Measurements from ENCODE around the gene FNDC3B. TPM values are rescaled to one million over a fixed set of nuclear protein-coding genes. Genes with fewer than 3 reads are reported as not detected.

Gene FNDC3B
- total and polyA plus RNA-seq, 2 of the 8 experiments (the other 6 are each of a cell fraction or from before 2014, with no cell fraction given): 14.1 to 44.4 TPM

- no peak overlapping the region for H3K4me2 ChIP-seq (ENCODE audit: insufficient read depth in 1 of 2, low read depth in 2 of 2, low read length in 2 of 2)
- no peak overlapping the region for H2BK20ac ChIP-seq (ENCODE audit: low read length)
- no peaks in the 10 kb centered on the region for H3K79me2 ChIP-seq (ENCODE audit: control insufficient read depth in 1 of 2, insufficient read depth in 2 of 2, low read length in 2 of 2)
- no peak overlapping the region for H3K23ac ChIP-seq (ENCODE audit: insufficient read length)
- POLR2A ChIA-PET (ENCODE audit: partially characterized antibody): no interaction called here
- no peak overlapping the region for H2BK120ac ChIP-seq (replicated peaks; ENCODE audit: low read depth, low read length)
- CTCF ChIA-PET (ENCODE audit: partially characterized antibody): interaction anchor here (0.5 to 2.0 kb wide), 8 partner anchors 10 to 387 kb away, joined by 3 to 9 read pairs (median 4); no protein-coding TSS in a partner anchor
- no peaks in the 10 kb centered on the region for H4K20me1 ChIP-seq (replicated peaks in 1 of 2; ENCODE audit: control insufficient read depth in 1 of 2, insufficient read depth in 2 of 2, low read length in 2 of 2)
- no peak overlapping the region for H2BK12ac ChIP-seq (ENCODE audit: low read depth, low read length)
- H3K27ac ChIP-seq (ENCODE audit: low read depth, low read length): no peak overlapping the region
- H2AK5ac ChIP-seq (ENCODE audit: low read depth, low read length): no peak overlapping the region
- no peak overlapping the region for H3K4me3 ChIP-seq (ENCODE audit: extremely low read depth in 1 of 4, insufficient read depth in 2 of 4, low read depth in 3 of 4, low read length in 4 of 4)
- H4K91ac ChIP-seq (replicated peaks; ENCODE audit: insufficient read length, low read length): no peak overlapping the region
- no peak overlapping the region for H3K9ac ChIP-seq (replicated peaks in 1 of 4; ENCODE audit: extremely low read depth in 1 of 4, low read depth in 3 of 4, low read length in 3 of 4)
- H3K4me1 ChIP-seq (replicated peaks in 1 of 4; ENCODE audit: control insufficient read depth in 3 of 4, insufficient read depth in 4 of 4, low read length in 3 of 4): no peaks in the 10 kb centered on the region
- H3K18ac ChIP-seq (ENCODE audit: extremely low read depth, low read length): no peak overlapping the region
- H3K36me3 ChIP-seq (ENCODE audit: control insufficient read depth in 2 of 4, insufficient read depth in 4 of 4, low read length in 3 of 4): 0 out of 8 replicates have a peak, but pooled peaks cover 0 to 2% (median 0%) of the 10 kb centered on the region in 4 experiments
- no peaks in the 10 kb centered on the region for H3K23me2 ChIP-seq (ENCODE audit: low read depth, low read length)
- H2AFZ ChIP-seq (ENCODE audit: low read length): no peak overlapping the region
- no peak overlapping the region for H4K8ac ChIP-seq (ENCODE audit: extremely low read depth, insufficient read depth, low read length)
- no peak overlapping the region for H2BK15ac ChIP-seq (ENCODE audit: low read length)
- no peak for FAIRE-seq
- 85% methylated on average over 8 of the region's 8 CpGs; no CpG with 5 or more reads in 1 of the 2 experiments for WGBS, 2 experiments (ENCODE audit: extremely low coverage in 1 of 2, insufficient coverage in 1 of 2, insufficient read length in 1 of 2, insufficient replicate concordance in 2 of 2, low coverage in 1 of 2, low lambda C conversion rate in 2 of 2, missing lambda C conversion rate in 1 of 2)
- H3K4ac ChIP-seq (replicated peaks; ENCODE audit: insufficient read length, low read depth, low read length): no peak overlapping the region
- no peak for DNase-seq (ENCODE audit: low read depth in 1 of 2, low spot score in 2 of 2)
- no peaks in the 10 kb centered on the region for H3K27me3 ChIP-seq (replicated peaks in 1 of 4; ENCODE audit: control insufficient read depth in 3 of 4, extremely low read depth in 1 of 4, insufficient read depth in 3 of 4, low read length in 3 of 4)
- no peaks in the 10 kb centered on the region; the same call in 1 of the 2 replicates for H3K79me1 ChIP-seq (ENCODE audit: low read depth, low read length)
- no peak overlapping the region for H2BK5ac ChIP-seq (ENCODE audit: low read depth, low read length)
- H3K56ac ChIP-seq (replicated peaks; ENCODE audit: insufficient read length, low read depth, low read length): no peak overlapping the region
- no peaks in the 10 kb centered on the region for H3K9me3 ChIP-seq (ENCODE audit: insufficient read depth in 2 of 2, low read depth in 1 of 2, low read length in 1 of 2)
- H4K5ac ChIP-seq (ENCODE audit: insufficient read length, low read depth, low read length): no peak overlapping the region
- no peak overlapping the region for H3K14ac ChIP-seq (ENCODE audit: insufficient read length)
- TF ChIP-seq CTBP2 (IDR thresholded peaks at IDR 0.05; ENCODE audit: borderline replicate concordance, insufficient read depth, insufficient read length, low read length) (no peak), YY1 (IDR thresholded peaks at IDR 0.05; ENCODE audit: low read depth, low read length) (no peak), CHD2 (IDR thresholded peaks at IDR 0.05; ENCODE audit: low read length) (no peak), HDAC6 (IDR thresholded peaks at IDR 0.05; ENCODE audit: low read depth, low read length) (no peak), RNF2 (IDR thresholded peaks at IDR 0.05; ENCODE audit: borderline replicate concordance, low read depth, low read length, missing control alignments, poor library complexity, severe bottlenecking) (no peak), CREB1 (IDR thresholded peaks at IDR 0.05) (no peak), EGR1 (IDR thresholded peaks at IDR 0.05; ENCODE audit: borderline replicate concordance, low read depth, low read length) (no peak), POLR2AphosphoS5 (IDR thresholded peaks at IDR 0.05; ENCODE audit: low read depth, low read length) (no peak), KDM4A (IDR thresholded peaks at IDR 0.05; ENCODE audit: low read depth, low read length, severe bottlenecking) (no peak), HDAC2 (IDR thresholded peaks at IDR 0.05; ENCODE audit: borderline replicate concordance in 1 of 2, low read depth in 2 of 2, low read length in 2 of 2) (no peak)
- TF ChIP-seq, protein P1, sequence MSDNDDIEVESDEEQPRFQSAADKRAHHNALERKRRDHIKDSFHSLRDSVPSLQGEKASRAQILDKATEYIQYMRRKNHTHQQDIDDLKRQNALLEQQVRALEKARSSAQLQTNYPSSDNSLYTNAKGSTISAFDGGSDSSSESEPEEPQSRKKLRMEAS (IDR thresholded peaks at IDR 0.05): no peak
- TF ChIP-seq, protein P2, sequence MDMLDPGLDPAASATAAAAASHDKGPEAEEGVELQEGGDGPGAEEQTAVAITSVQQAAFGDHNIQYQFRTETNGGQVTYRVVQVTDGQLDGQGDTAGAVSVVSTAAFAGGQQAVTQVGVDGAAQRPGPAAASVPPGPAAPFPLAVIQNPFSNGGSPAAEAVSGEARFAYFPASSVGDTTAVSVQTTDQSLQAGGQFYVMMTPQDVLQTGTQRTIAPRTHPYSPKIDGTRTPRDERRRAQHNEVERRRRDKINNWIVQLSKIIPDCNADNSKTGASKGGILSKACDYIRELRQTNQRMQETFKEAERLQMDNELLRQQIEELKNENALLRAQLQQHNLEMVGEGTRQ (IDR thresholded peaks at IDR 0.05; ENCODE audit: low read length): no peak
These were observed 240.6 kb downstream of the FNDC3B start for GRCh38 chr3:172279974-172280373.
